WI38 (cell line): ENCODE results near the gene NFAM1.

ENCODE experiments used
- H3K4me3 ChIP-seq: 2 replicates; pipeline ENCODE4 v1.5.1; 2011; ENCODE audit warnings: low read depth, mild to moderate bottlenecking, control low read depth, low read length
- CTCF ChIP-seq: IDR thresholded peaks from 2 replicates; pipeline ENCODE4 v1.5.1; 2012; ENCODE audit warnings: low read depth, mild to moderate bottlenecking, control low read depth, low read length

NFAM1 gene

GRCh38 chr22:42400811-42401534 lies 31.2 kb downstream of the NFAM1 start:
- no peak for TF ChIP-seq CTCF
- no peak overlapping the region for H3K4me3 ChIP-seq

DNA sequence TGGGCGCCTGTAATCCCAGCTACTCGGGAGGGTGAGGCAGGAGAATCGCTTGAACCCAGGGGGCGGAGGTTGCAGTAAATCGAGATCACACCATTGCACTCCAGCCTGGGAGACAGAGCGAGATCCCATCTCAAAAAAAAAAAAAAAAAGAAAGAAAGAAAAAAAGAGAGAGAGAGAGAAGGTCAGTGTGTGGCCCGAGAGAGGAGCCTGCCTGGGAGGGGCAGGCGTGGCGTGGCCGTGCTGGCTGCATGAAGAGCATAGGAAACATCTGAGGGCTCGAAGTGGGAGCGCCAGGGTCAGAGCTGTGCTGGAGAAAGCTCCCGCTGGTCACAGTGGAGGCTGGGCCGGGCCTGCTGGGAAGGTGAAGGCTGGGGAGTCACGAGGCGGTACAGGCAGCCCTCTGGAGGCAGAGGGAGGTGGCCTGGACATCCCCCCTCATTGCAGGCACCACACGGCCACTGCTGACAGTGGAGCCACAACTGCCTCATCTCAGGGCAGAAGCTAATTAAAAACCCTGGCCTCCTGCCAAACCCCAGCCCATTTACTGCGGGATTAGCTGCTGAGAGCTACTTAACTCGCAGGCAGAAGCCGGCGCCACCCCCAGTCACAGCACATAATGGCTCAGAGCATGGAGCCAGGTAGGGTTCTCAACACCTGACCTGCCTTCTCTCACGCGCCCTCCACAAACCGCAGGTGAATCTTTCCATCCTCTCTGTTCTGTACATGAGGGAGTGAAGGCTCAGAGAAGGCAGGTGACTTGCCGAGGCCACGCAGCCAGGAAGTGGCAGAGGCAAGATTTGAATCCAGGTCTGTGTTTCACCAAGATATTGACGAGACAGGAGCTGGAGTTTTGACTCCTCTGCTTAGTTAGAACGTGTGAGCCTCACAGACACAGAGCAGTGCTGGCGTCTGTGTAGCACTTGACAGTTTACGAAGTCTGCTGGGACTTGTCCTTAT lies 32.6 kb downstream of the NFAM1 start:
- no peak overlapping the region for H3K4me3 ChIP-seq
- TF ChIP-seq CTCF = no peak

- H3K4me3 ChIP-seq = no peak overlapping the region
Measured at GRCh38 chr22:42397332-42398249, 34.6 kb downstream of the NFAM1 start.

DNA sequence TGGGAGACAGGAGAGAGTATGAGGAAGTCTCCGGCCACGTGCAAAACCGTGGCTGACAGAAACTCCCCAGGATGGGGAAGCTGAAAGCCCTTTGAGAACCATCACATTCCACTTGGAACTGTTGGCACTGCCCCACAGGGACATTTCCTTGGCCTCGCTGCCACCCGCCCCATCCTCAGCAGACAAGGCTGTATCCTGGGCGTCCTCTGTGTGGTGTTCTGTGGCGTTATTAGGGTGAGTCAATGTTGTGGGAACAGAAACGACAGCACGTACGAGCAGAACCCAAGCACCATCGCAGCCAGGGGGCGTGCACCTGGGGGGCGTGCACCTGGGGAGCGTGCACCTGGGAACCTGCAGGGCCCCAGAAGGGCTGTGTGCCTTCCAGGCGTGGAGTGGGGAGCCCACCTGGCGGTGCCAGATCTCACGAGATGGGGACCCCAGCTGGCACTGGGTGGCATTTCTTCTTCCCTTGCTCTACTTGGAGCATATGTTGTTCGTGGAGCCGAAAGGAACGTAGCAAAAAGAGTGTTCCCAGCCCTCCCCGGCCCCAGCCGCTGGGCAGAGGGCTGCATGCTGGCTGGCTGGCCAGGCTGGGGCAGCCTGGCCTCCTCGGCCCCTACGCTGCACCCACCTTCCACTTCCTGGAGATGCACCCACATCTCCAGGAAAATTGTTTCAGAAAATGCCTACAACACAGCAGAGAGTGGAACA lies 35.4 kb downstream of the NFAM1 start:
- TF ChIP-seq CTCF = no peak
- H3K4me3 ChIP-seq = no peak overlapping the region

More at GRCh38 chr22:42397332-42398249, 34.6 kb downstream of the NFAM1 start:
- TF ChIP-seq CTCF = no peak

- H3K4me3 ChIP-seq = no peak overlapping the region
- TF ChIP-seq CTCF = no peak
Measured at GRCh38 chr22:42389143-42389542, 43.1 kb downstream of the NFAM1 start.

GRCh38 chr22:42388130-42388797 lies 43.9 kb downstream of the NFAM1 start:
- no peak overlapping the region for H3K4me3 ChIP-seq
- TF ChIP-seq CTCF = no peak
